ENCODE results near the gene KCTD5.
A peak's percentile ranks its signal among the peaks of the same experiment; 100 is the strongest.
"Not testable (repeated sequence)": the region's sequence is repeated elsewhere in the genome, so short reads cannot be mapped to it uniquely, and the experiment has no call there.

KCTD5 gene

GRCh38 chr16:2682209-2683021, at the start of gene KCTD5:
Gene KCTD5, plus strand, starts transcription at chr16:2682523. Its CDS starts 26 bp downstream, at chr16:2682549.
- peak; percentile 96 for DNase-seq (ENCODE audit: low spot score)

- DNase-seq (ENCODE audit: low spot score): not testable (repeated sequence)
These were observed 43.1 kb upstream of the KCTD5 start for GRCh38 chr16:2639071-2639721.

- not testable (repeated sequence) for DNase-seq (ENCODE audit: low spot score)
These were observed 42.6 kb upstream of the KCTD5 start for GRCh38 chr16:2639722-2640072.

GRCh38 chr16:2642561-2642960, 39.8 kb upstream of the KCTD5 start:
- not testable (repeated sequence) for DNase-seq (ENCODE audit: low spot score)

- DNase-seq (ENCODE audit: low spot score): not testable (repeated sequence)
These were observed 37.4 kb upstream of the KCTD5 start for GRCh38 chr16:2644754-2645453.

GRCh38 chr16:2651268-2651871, 31.0 kb upstream of the KCTD5 start:
- DNase-seq (ENCODE audit: low spot score): not testable (repeated sequence)

GRCh38 chr16:2653915-2654314, 28.4 kb upstream of the KCTD5 start:
- DNase-seq (ENCODE audit: low spot score): not testable (repeated sequence)

GRCh38 chr16:2654949-2655348, 27.4 kb upstream of the KCTD5 start:
- not testable (repeated sequence) for DNase-seq (ENCODE audit: low spot score)

- no peak for DNase-seq (ENCODE audit: low spot score)
These were observed 25.3 kb upstream of the KCTD5 start for GRCh38 chr16:2656985-2657384.

- not testable (repeated sequence) for DNase-seq (ENCODE audit: low spot score)
These were observed 24.5 kb upstream of the KCTD5 start for GRCh38 chr16:2657803-2658202.

- not testable (repeated sequence) for DNase-seq (ENCODE audit: low spot score)
These were observed 22.8 kb upstream of the KCTD5 start for GRCh38 chr16:2659560-2659959.

- DNase-seq (ENCODE audit: low spot score): not testable (repeated sequence)
These were observed 22.2 kb upstream of the KCTD5 start for GRCh38 chr16:2660014-2660662.

- DNase-seq (ENCODE audit: low spot score): peak; percentile 24
These were observed 21.5 kb upstream of the KCTD5 start for GRCh38 chr16:2660755-2661373.

- DNase-seq (ENCODE audit: low spot score): no peak
These were observed 18.5 kb upstream of the KCTD5 start for GRCh38 chr16:2663553-2664546.

GRCh38 chr16:2664574-2664982, 17.7 kb upstream of the KCTD5 start:
- DNase-seq (ENCODE audit: low spot score): no peak

GRCh38 chr16:2666671-2667070, 15.7 kb upstream of the KCTD5 start:
- not testable (repeated sequence) for DNase-seq (ENCODE audit: low spot score)

GRCh38 chr16:2669587-2669986, 12.7 kb upstream of the KCTD5 start:
- DNase-seq (ENCODE audit: low spot score): not testable (repeated sequence)

- DNase-seq (ENCODE audit: low spot score): peak; percentile 73
These were observed 12.3 kb upstream of the KCTD5 start for GRCh38 chr16:2670017-2670416.

GRCh38 chr16:2671193-2671592, 11.1 kb upstream of the KCTD5 start:
- peak; percentile 30 for DNase-seq (ENCODE audit: low spot score)

- DNase-seq (ENCODE audit: low spot score): no peak
These were observed 10.6 kb upstream of the KCTD5 start for GRCh38 chr16:2671741-2672140.
